ENCODE measurements around the gene ECHDC1. TPM values are rescaled to one million over a fixed set of nuclear protein-coding genes. Genes with fewer than 3 reads are reported as not detected.

ECHDC1 gene
- total RNA-seq, 1 donor = 77.3 TPM

- H3K4me3 ChIP-seq (ENCODE audit: low read depth, low read length) = no peak overlapping the region
- no peak for TF ChIP-seq CTCF (IDR thresholded peaks at IDR 0.05; ENCODE audit: insufficient read depth, low read depth, low read length)
- DNase-seq (ENCODE audit: low read depth) = no peak
These were observed 69.9 kb downstream of the ECHDC1 start for GRCh38 chr6:127273499-127273898.

- TF ChIP-seq CTCF (IDR thresholded peaks at IDR 0.05; ENCODE audit: insufficient read depth, low read depth, low read length) = no peak
- DNase-seq (ENCODE audit: low read depth) = no peak
- no peak overlapping the region for H3K4me3 ChIP-seq (ENCODE audit: low read depth, low read length)
These were observed 70.8 kb downstream of the ECHDC1 start for GRCh38 chr6:127272576-127272975.

- peak overlapping the region; percentile 85 for H3K4me3 ChIP-seq (ENCODE audit: low read depth, low read length)
- no peak for DNase-seq (ENCODE audit: low read depth)
- no peak for TF ChIP-seq CTCF (IDR thresholded peaks at IDR 0.05; ENCODE audit: insufficient read depth, low read depth, low read length)
These were observed 75.5 kb downstream of the ECHDC1 start for GRCh38 chr6:127267646-127268625.

- TF ChIP-seq CTCF (IDR thresholded peaks at IDR 0.05; ENCODE audit: insufficient read depth, low read depth, low read length) = no peak
- DNase-seq (ENCODE audit: low read depth) = peak; percentile 63
- peak overlapping the region; percentile 85 for H3K4me3 ChIP-seq (ENCODE audit: low read depth, low read length)
These were observed 76.3 kb downstream of the ECHDC1 start for GRCh38 chr6:127266892-127267645.

GRCh38 chr6:127266178-127266891 lies 77.1 kb downstream of the ECHDC1 start, which contains the start of gene RNF146:
RNF146 (plus strand) TSS chr6:127266864; CDS start chr6:127280339, 13,475 bp downstream.
- peak; percentile 85 for DNase-seq (ENCODE audit: low read depth)
- H3K4me3 ChIP-seq (ENCODE audit: low read depth, low read length) = peak within 1 kb of the TSS; percentile 85
- peak; percentile 74 for TF ChIP-seq CTCF (IDR thresholded peaks at IDR 0.05; ENCODE audit: insufficient read depth, low read depth, low read length)

- H3K4me3 ChIP-seq (ENCODE audit: low read depth, low read length) = no peak overlapping the region
- DNase-seq (ENCODE audit: low read depth) = no peak
- no peak for TF ChIP-seq CTCF (IDR thresholded peaks at IDR 0.05; ENCODE audit: insufficient read depth, low read depth, low read length)
These were observed 79.9 kb downstream of the ECHDC1 start for GRCh38 chr6:127263481-127263880.

All from fibroblast of villous mesenchyme (primary cell).